HCT116 (cell line): ENCODE data around the gene TMTC4.

Experiments used
- EZH2 ChIP-seq: fragments of 200-600 bp; sonication (generic); IDR thresholded peaks from 2 replicates; pipeline ENCODE4 v1.6.1; 2017; ENCODE audit warnings: antibody characterized with exemption, mixed run types
- EZH2phosphoT487 ChIP-seq: fragments of 200-600 bp; IDR thresholded peaks from 2 replicates; pipeline ENCODE4 v1.6.1; 2018; ENCODE audit warnings: antibody characterized with exemption, borderline replicate concordance
- POLR2A ChIP-seq: IDR thresholded peaks from 2 replicates; pipeline ENCODE4 v1.7.0; 2011; ENCODE audit warnings: borderline replicate concordance; ENCODE audit not compliant: insufficient read depth, insufficient read length; ENCODE audit errors: extremely low read depth
- POLR2AphosphoS5 ChIP-seq: IDR thresholded peaks from 2 replicates; pipeline ENCODE4 v1.6.1; 2011; ENCODE audit warnings: mild to moderate bottlenecking, low read depth, low read length, moderate library complexity
- RAD21 ChIP-seq: IDR thresholded peaks from 2 replicates; pipeline ENCODE4 v1.6.1; 2012; ENCODE audit warnings: low read depth, mild to moderate bottlenecking
- REST ChIP-seq: IDR thresholded peaks from 2 replicates; pipeline ENCODE4 v1.6.1; 2012; ENCODE audit warnings: low read depth
- ZFX ChIP-seq: fragments of 450-650 bp; IDR thresholded peaks from 2 replicates; pipeline ENCODE4 v1.6.1; 2017
- TF ChIP-seq, protein P1 (sequence below), 3 experiments: fragments of 200-600 bp in 1 of 3; sonication (generic) in 1 of 3; IDR thresholded peaks in 2 of 3; conservative IDR thresholded peaks in 1 of 3; 2 replicates each; pipeline ENCODE4 v1.5.1; 2012 to 2017; ENCODE audit warnings: low read depth in 2 of 3, low read length in 2 of 3, antibody characterized with exemption in 1 of 3, borderline replicate concordance in 1 of 3, control low read depth in 1 of 3, mild to moderate bottlenecking in 1 of 3, mixed read lengths in 1 of 3, mixed run types in 1 of 3, moderate library complexity in 1 of 3; ENCODE audit not compliant: insufficient read depth in 1 of 3

GRCh38 chr13:100637796-100638195 lies 36.8 kb downstream of the TMTC4 start:
- TF ChIP-seq, protein P1, sequence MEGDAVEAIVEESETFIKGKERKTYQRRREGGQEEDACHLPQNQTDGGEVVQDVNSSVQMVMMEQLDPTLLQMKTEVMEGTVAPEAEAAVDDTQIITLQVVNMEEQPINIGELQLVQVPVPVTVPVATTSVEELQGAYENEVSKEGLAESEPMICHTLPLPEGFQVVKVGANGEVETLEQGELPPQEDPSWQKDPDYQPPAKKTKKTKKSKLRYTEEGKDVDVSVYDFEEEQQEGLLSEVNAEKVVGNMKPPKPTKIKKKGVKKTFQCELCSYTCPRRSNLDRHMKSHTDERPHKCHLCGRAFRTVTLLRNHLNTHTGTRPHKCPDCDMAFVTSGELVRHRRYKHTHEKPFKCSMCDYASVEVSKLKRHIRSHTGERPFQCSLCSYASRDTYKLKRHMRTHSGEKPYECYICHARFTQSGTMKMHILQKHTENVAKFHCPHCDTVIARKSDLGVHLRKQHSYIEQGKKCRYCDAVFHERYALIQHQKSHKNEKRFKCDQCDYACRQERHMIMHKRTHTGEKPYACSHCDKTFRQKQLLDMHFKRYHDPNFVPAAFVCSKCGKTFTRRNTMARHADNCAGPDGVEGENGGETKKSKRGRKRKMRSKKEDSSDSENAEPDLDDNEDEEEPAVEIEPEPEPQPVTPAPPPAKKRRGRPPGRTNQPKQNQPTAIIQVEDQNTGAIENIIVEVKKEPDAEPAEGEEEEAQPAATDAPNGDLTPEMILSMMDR (IDR thresholded peaks at IDR 0.05 in 2 of 3, conservative IDR thresholded peaks at IDR 0.05 in 1 of 3; ENCODE audit: borderline replicate concordance in 1 of 3, insufficient read depth in 1 of 3, low read depth in 2 of 3, low read length in 2 of 3), result no peak
- TF ChIP-seq POLR2A (no peak), RAD21 (no peak), EZH2 (no peak), POLR2AphosphoS5 (no peak), EZH2phosphoT487 (no peak), ZFX (no peak), REST (no peak)
